ENCODE data around the gene ADRB2. TPM values are rescaled to one million over a fixed set of nuclear protein-coding genes. Genes with fewer than 3 reads are reported as not detected.
A peak's percentile ranks its signal among the peaks of the same experiment; 100 is the strongest.

The ADRB2 gene
- total RNA-seq, 2 experiments from 2014 or later = 4.4 to 16.8 TPM

- CTCF ChIA-PET (ENCODE audit: unreplicated experiment) = no interaction called here
- Histone ChIP-seq H3K36me3 (ENCODE audit: insufficient read depth, low read length) (no peaks in the 10 kb centered on the region), H3K4me1 (ENCODE audit: insufficient read depth, low read length, poor library complexity, severe bottlenecking) (peaks cover 21% of the 10 kb centered on the region), H4K20me1 (ENCODE audit: insufficient read depth, low read length) (no peaks in the 10 kb centered on the region), H3K27ac (ENCODE audit: low read depth, low read length, poor library complexity, severe bottlenecking) (no peak overlapping the region), H3K9me3 (ENCODE audit: low read length) (no peaks in the 10 kb centered on the region), H3K4me3 (ENCODE audit: low read depth, low read length, poor library complexity, severe bottlenecking) (no peak overlapping the region), H3K79me2 (ENCODE audit: insufficient read depth, low read depth, low read length) (no peaks in the 10 kb centered on the region), H3K9me2 (ENCODE audit: insufficient read depth, low read length) (no peaks in the 10 kb centered on the region), H3K4me2 (ENCODE audit: low read length) (peak overlapping the region; percentile 44), H2AFZ (ENCODE audit: low read length) (peak overlapping the region; percentile 40; the same call in 1 of the 2 replicates)
- TF ChIP-seq CTCF (conservative IDR thresholded peaks at IDR 0.05; ENCODE audit: low read length) (no peak), EZH2phosphoT487 (IDR thresholded peaks at IDR 0.05; ENCODE audit: borderline replicate concordance, low read depth, low read length) (no peak)
- BruUV-seq (replicated peaks) = no TSS peak
- no peak for DNase-seq (ENCODE audit: low spot score)
- POLR2A ChIA-PET = interaction anchor here (0.6 to 1.0 kb wide), 2 partner anchors 12 to 22 kb away, joined by 3 read pairs; no protein-coding TSS in a partner anchor
- intact Hi-C loops (cut with micrococcal nuclease; ENCODE audit: unreplicated experiment) = no loop called here
Measured at GRCh38 chr5:148853868-148854267, 27.5 kb downstream of the ADRB2 start.

GRCh38 chr5:148855249-148856008, 29.0 kb downstream of the ADRB2 start:
- no peak for DNase-seq (ENCODE audit: low spot score)
- intact Hi-C loops (cut with micrococcal nuclease; ENCODE audit: unreplicated experiment) = no loop called here
- Histone ChIP-seq H3K9me3 (ENCODE audit: low read length) (no peaks in the 10 kb centered on the region), H3K4me1 (ENCODE audit: insufficient read depth, low read length, poor library complexity, severe bottlenecking) (peaks cover 12% of the 10 kb centered on the region), H3K79me2 (ENCODE audit: insufficient read depth, low read depth, low read length) (no peaks in the 10 kb centered on the region), H3K4me2 (ENCODE audit: low read length) (no peak overlapping the region), H2AFZ (ENCODE audit: low read length) (no peak overlapping the region), H3K4me3 (ENCODE audit: low read depth, low read length, poor library complexity, severe bottlenecking) (no peak overlapping the region), H3K27ac (ENCODE audit: low read depth, low read length, poor library complexity, severe bottlenecking) (no peak overlapping the region), H4K20me1 (ENCODE audit: insufficient read depth, low read length) (no peaks in the 10 kb centered on the region), H3K36me3 (ENCODE audit: insufficient read depth, low read length) (no peaks in the 10 kb centered on the region), H3K9me2 (ENCODE audit: insufficient read depth, low read length) (no peaks in the 10 kb centered on the region)
- no TSS peak for BruUV-seq (replicated peaks)
- CTCF ChIA-PET (ENCODE audit: unreplicated experiment) = no interaction called here
- TF ChIP-seq EZH2phosphoT487 (IDR thresholded peaks at IDR 0.05; ENCODE audit: borderline replicate concordance, low read depth, low read length) (no peak), CTCF (conservative IDR thresholded peaks at IDR 0.05; ENCODE audit: low read length) (no peak)
- POLR2A ChIA-PET = no interaction called here

- H4K20me1 ChIP-seq (ENCODE audit: insufficient read depth, low read length) = no peaks in the 10 kb centered on the region
Measured at GRCh38 chr5:148856009-148856367, 29.6 kb downstream of the ADRB2 start.

More at GRCh38 chr5:148856009-148856367, 29.6 kb downstream of the ADRB2 start:
- no peak for TF ChIP-seq EZH2phosphoT487 (IDR thresholded peaks at IDR 0.05; ENCODE audit: borderline replicate concordance, low read depth, low read length)
- no peak for TF ChIP-seq CTCF (conservative IDR thresholded peaks at IDR 0.05; ENCODE audit: low read length)
- Histone ChIP-seq H3K9me2 (ENCODE audit: insufficient read depth, low read length) (no peaks in the 10 kb centered on the region), H3K79me2 (ENCODE audit: insufficient read depth, low read depth, low read length) (no peaks in the 10 kb centered on the region), H2AFZ (ENCODE audit: low read length) (no peak overlapping the region), H3K4me1 (ENCODE audit: insufficient read depth, low read length, poor library complexity, severe bottlenecking) (peaks cover 12% of the 10 kb centered on the region), H3K4me2 (ENCODE audit: low read length) (no peak overlapping the region), H3K9me3 (ENCODE audit: low read length) (no peaks in the 10 kb centered on the region), H3K4me3 (ENCODE audit: low read depth, low read length, poor library complexity, severe bottlenecking) (no peak overlapping the region), H3K27ac (ENCODE audit: low read depth, low read length, poor library complexity, severe bottlenecking) (no peak overlapping the region), H3K36me3 (ENCODE audit: insufficient read depth, low read length) (no peaks in the 10 kb centered on the region)
- POLR2A ChIA-PET = interaction anchor here (0.9 kb wide), 1 partner anchor 10 kb away, joined by 4 read pairs; no protein-coding TSS in a partner anchor
- CTCF ChIA-PET (ENCODE audit: unreplicated experiment) = no interaction called here
- no TSS peak for BruUV-seq (replicated peaks)
- DNase-seq (ENCODE audit: low spot score) = no peak
- intact Hi-C loops (cut with micrococcal nuclease; ENCODE audit: unreplicated experiment) = no loop called here
